Measurements from ENCODE around the gene APEX1. TPM values are rescaled to one million over a fixed set of nuclear protein-coding genes. Genes with fewer than 3 reads are reported as not detected.

APEX1 gene
- total and polyA plus RNA-seq, 5 donors: 71.5 to 95.2 (median 86.9) TPM

GRCh38 chr14:20458031-20458789, 3.2 kb downstream of the APEX1 start:
- peaks cover 5% of the 10 kb centered on the region for H3K4me1 ChIP-seq (ENCODE audit: control insufficient read depth, insufficient read depth, low read length)
- H3K9me3 ChIP-seq (ENCODE audit: control insufficient read depth, low read length): no peaks in the 10 kb centered on the region
- peak in 1 of 3 donors; percentile 41 for DNase-seq
- H3K27ac ChIP-seq (ENCODE audit: low read length): no peak overlapping the region
- no peak for ATAC-seq
- H3K27me3 ChIP-seq (ENCODE audit: control insufficient read depth, insufficient read depth): no peaks in the 10 kb centered on the region
- no peak overlapping the region for H3K4me3 ChIP-seq (ENCODE audit: low read length)
- intact Hi-C loops (cut with DNase I): loop anchor here in 1 of 4 donors (10.0 kb wide), 1 partner anchor 113 kb away; the partner anchor contains the start of gene PARP2
- 48% methylated on average over 8 of the region's 8 CpGs for WGBS

GRCh38 chr14:20460458-20461224, 5.6 kb downstream of the APEX1 start:
- 5% methylated on average over 32 of the region's 32 CpGs for WGBS

DNA sequence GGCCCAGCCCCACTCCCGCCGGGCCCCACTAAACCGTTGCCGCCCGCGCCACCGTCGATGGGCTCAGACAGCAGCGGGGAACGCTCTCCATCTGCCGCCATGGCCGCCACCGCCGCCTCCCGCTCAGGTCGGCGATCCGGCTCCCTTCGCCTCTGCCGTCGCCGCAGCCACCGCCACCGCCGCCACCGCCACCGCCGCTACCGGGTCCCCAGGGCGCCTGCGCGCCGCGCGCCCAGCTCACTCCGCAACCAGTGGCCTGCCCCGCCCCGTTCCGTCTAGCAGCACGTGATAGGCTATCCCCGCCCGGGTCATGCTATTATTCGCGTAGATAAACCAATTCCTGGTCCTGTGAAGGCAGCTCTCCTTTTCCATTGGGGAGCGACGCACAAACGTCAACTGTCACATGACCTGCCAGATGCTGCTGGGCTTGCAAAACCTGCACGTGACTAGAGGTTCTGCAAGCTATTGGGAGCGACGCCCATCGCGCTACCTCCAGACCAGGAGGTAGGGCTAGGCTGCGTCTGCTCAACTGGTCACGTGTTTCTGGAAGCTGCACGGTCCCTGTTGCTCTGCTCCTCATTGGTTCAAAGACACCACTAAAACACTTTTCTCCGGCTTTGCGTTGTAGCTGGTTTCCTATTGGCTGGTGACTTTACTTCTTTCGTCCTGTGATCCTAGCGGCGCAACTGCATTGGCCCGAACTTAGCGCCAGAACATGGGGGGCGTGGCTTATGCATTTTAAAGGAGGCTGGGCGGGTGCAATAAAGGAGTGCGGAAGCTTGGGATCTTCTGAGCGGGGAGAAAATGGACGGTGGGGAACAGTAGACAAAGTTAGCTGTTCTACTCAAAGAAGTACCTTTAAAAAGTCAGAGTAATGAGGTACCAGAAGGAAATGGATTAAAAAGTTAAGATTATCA, 6.5 kb downstream of the APEX1 start, which contains the start of gene PIP4P1:
Gene PIP4P1, minus strand, starts transcription at position 210 of the 917 bp plus-strand sequence. Its CDS starts 109 bp downstream, at position 101.
- intact Hi-C loops (cut with DNase I): no loop called here
- under 1% methylated on average over 67 of the region's 67 CpGs for WGBS

More at GRCh38 chr14:20460458-20461224, 5.6 kb downstream of the APEX1 start:
- intact Hi-C loops (cut with DNase I): no loop called here
- peaks cover 5% of the 10 kb centered on the region for H3K4me1 ChIP-seq (ENCODE audit: control insufficient read depth, insufficient read depth, low read length)
- H3K9me3 ChIP-seq (ENCODE audit: control insufficient read depth, low read length): no peaks in the 10 kb centered on the region
- no peaks in the 10 kb centered on the region for H3K27me3 ChIP-seq (ENCODE audit: control insufficient read depth, insufficient read depth)
- H3K4me3 ChIP-seq (ENCODE audit: low read length): peak overlapping the region; percentile 78
- DNase-seq (no peak), ATAC-seq (peak; percentile 2 to 5)
- H3K27ac ChIP-seq (ENCODE audit: low read length): peak overlapping the region; percentile 73

GRCh38 chr14:20468764-20469241, 13.8 kb downstream of the APEX1 start:
- H3K27ac ChIP-seq (ENCODE audit: low read length): peak overlapping the region; percentile 79
- ATAC-seq: peak in 1 of 2 donors; percentile 1

More for the DNA sequence above, 6.5 kb downstream of the APEX1 start, which contains the start of gene PIP4P1:
- Histone ChIP-seq H3K4me3 (ENCODE audit: low read length) (peak within 1 kb of the TSS; percentile 78), H3K4me1 (ENCODE audit: control insufficient read depth, insufficient read depth, low read length) (peaks cover 5% of the 10 kb centered on the region), H3K27me3 (ENCODE audit: control insufficient read depth, insufficient read depth) (no peaks in the 10 kb centered on the region), H3K27ac (ENCODE audit: low read length) (peak within 1 kb of the TSS; percentile 73), H3K9me3 (ENCODE audit: control insufficient read depth, low read length) (no peaks in the 10 kb centered on the region)
- peak; percentile 99 to 100 (median 99) for DNase-seq
- peak; percentile 98 for ATAC-seq

DNA sequence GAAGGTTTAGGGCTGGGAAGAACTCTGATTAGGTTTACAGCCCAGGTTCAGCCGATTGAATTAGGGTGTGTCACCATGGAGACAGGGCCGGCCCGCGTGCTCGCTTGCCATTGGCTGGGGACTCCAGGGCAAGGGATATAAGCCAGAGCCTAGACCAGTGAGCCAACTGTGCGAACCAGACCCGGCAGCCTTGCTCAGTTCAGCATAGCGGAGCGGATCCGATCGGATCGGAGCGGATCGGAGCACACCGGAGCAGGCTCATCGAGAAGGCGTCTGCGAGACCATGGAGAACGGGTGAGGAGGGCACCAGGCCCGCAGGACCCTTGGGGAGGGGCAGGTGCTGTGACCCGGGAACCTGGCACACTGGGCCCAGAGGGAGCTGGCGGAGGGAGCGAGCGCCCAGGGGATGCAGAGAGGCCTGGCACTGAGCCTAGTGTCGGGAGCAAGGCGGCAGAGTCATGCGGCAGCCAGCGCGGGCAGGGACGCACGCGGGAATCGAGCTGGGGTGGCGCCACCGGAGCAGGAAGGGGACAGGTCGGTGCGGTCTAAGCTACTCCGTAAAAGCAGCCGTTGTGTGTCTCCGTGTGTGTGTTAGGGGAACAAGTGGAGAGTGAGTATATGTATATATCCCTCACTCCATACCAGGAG, 14.3 kb downstream of the APEX1 start, which contains the start of gene PNP:
Gene PNP, plus strand, starts transcription at position 165 of the 648 bp plus-strand sequence. Its CDS starts 119 bp downstream, at position 284.
- peak within 1 kb of the TSS; percentile 79 for H3K27ac ChIP-seq (ENCODE audit: low read length)

More at GRCh38 chr14:20468764-20469241, 13.8 kb downstream of the APEX1 start:
- intact Hi-C loops (cut with DNase I): no loop called here
- WGBS: 29% methylated on average over 16 of the region's 16 CpGs
- peak overlapping the region; percentile 55 for H3K4me3 ChIP-seq (ENCODE audit: low read length)
- H3K9me3 ChIP-seq (ENCODE audit: control insufficient read depth, low read length): no peaks in the 10 kb centered on the region
- H3K27me3 ChIP-seq (ENCODE audit: control insufficient read depth, insufficient read depth): no peaks in the 10 kb centered on the region
- peak in 2 of 3 donors; percentile 35 to 67 for DNase-seq
- peaks cover 4% of the 10 kb centered on the region for H3K4me1 ChIP-seq (ENCODE audit: control insufficient read depth, insufficient read depth, low read length)

GRCh38 chr14:20469890-20470602, 15.0 kb downstream of the APEX1 start:
- peak in 2 of 3 donors; percentile 26 to 45 for DNase-seq
- intact Hi-C loops (cut with DNase I): no loop called here
- Histone ChIP-seq H3K4me1 (ENCODE audit: control insufficient read depth, insufficient read depth, low read length) (peaks cover 4% of the 10 kb centered on the region), H3K9me3 (ENCODE audit: control insufficient read depth, low read length) (no peaks in the 10 kb centered on the region), H3K4me3 (ENCODE audit: low read length) (peak overlapping the region; percentile 55), H3K27ac (ENCODE audit: low read length) (peak overlapping the region; percentile 79), H3K27me3 (ENCODE audit: control insufficient read depth, insufficient read depth) (no peaks in the 10 kb centered on the region)
- 2% methylated on average over 12 of the region's 12 CpGs for WGBS
- peak; percentile 60 to 88 for ATAC-seq

More for the DNA sequence above, 14.3 kb downstream of the APEX1 start, which contains the start of gene PNP:
- H3K27me3 ChIP-seq (ENCODE audit: control insufficient read depth, insufficient read depth): no peaks in the 10 kb centered on the region
- peak; percentile 90 to 94 (median 93) for DNase-seq
- no peaks in the 10 kb centered on the region for H3K9me3 ChIP-seq (ENCODE audit: control insufficient read depth, low read length)
- intact Hi-C loops (cut with DNase I): no loop called here
- ATAC-seq: peak; percentile 98 to 99
- peak within 1 kb of the TSS; percentile 55 for H3K4me3 ChIP-seq (ENCODE audit: low read length)
- H3K4me1 ChIP-seq (ENCODE audit: control insufficient read depth, insufficient read depth, low read length): peaks cover 4% of the 10 kb centered on the region
- WGBS: under 1% methylated on average over 40 of the region's 40 CpGs

GRCh38 chr14:20470603-20470901, 15.5 kb downstream of the APEX1 start:
- H3K27me3 ChIP-seq (ENCODE audit: control insufficient read depth, insufficient read depth): no peaks in the 10 kb centered on the region
- DNase-seq (no peak), ATAC-seq (no peak)
- H3K4me3 ChIP-seq (ENCODE audit: low read length): peak overlapping the region; percentile 55
- H3K4me1 ChIP-seq (ENCODE audit: control insufficient read depth, insufficient read depth, low read length): peaks cover 4% of the 10 kb centered on the region
- no peaks in the 10 kb centered on the region for H3K9me3 ChIP-seq (ENCODE audit: control insufficient read depth, low read length)
- 3% methylated on average over 2 of the region's 2 CpGs for WGBS
- peak overlapping the region; percentile 79 for H3K27ac ChIP-seq (ENCODE audit: low read length)
- intact Hi-C loops (cut with DNase I): no loop called here

- no peaks in the 10 kb centered on the region for H3K27me3 ChIP-seq (ENCODE audit: control insufficient read depth, insufficient read depth)
- H3K9me3 ChIP-seq (ENCODE audit: control insufficient read depth, low read length): no peaks in the 10 kb centered on the region
- no peak for DNase-seq
- no peak overlapping the region for H3K27ac ChIP-seq (ENCODE audit: low read length)
- peaks cover 12% of the 10 kb centered on the region for H3K4me1 ChIP-seq (ENCODE audit: control insufficient read depth, insufficient read depth, low read length)
- intact Hi-C loops (cut with DNase I): no loop called here
- WGBS: 66% methylated on average over 2 of the region's 2 CpGs
- no peak overlapping the region for H3K4me3 ChIP-seq (ENCODE audit: low read length)
- ATAC-seq: no peak
Observed at GRCh38 chr14:20472536-20473169, 17.6 kb downstream of the APEX1 start.

- Histone ChIP-seq H3K27me3 (ENCODE audit: control insufficient read depth, insufficient read depth) (no peaks in the 10 kb centered on the region), H3K27ac (ENCODE audit: low read length) (peak overlapping the region; percentile 5), H3K9me3 (ENCODE audit: control insufficient read depth, low read length) (no peaks in the 10 kb centered on the region), H3K4me1 (ENCODE audit: control insufficient read depth, insufficient read depth, low read length) (peaks cover 9% of the 10 kb centered on the region), H3K4me3 (ENCODE audit: low read length) (no peak overlapping the region)
- DNase-seq (no peak), ATAC-seq (no peak)
- 55% methylated on average over 5 of the region's 5 CpGs for WGBS
- intact Hi-C loops (cut with DNase I): no loop called here
Observed at GRCh38 chr14:20476776-20477175, 21.8 kb downstream of the APEX1 start.
